Keratinocyte (primary cell): ENCODE measurements around the gene TUSC2. TPM values are rescaled to one million over a fixed set of nuclear protein-coding genes. Genes with fewer than 3 reads are reported as not detected.

Experiments used
- DNase-seq: peaks from one replicate; pipeline ENCODE4 v3.0.0-alpha.2; 2011; ENCODE audit warnings: low read depth, missing footprints, low spot score
- FAIRE-seq: peaks from 2 replicates; lab custom pipeline; 2011; peaks lifted over from hg19 to GRCh38; lab: Jason Lieb, UNC
- H2AFZ ChIP-seq: 2 replicates; pipeline ENCODE4 v1.6.0; 2012; ENCODE audit warnings: low read length, control low read depth, inconsistent platforms; ENCODE audit not compliant: control insufficient read depth
- H3K27ac ChIP-seq: 2 replicates; pipeline ENCODE4 v1.5.1; 2011; ENCODE audit warnings: low read length; ENCODE audit not compliant: control insufficient read depth, insufficient read depth
- H3K27me3 ChIP-seq: 3 replicates; pipeline ENCODE4 v1.6.0; 2011; ENCODE audit warnings: low read length; ENCODE audit not compliant: control insufficient read depth, insufficient read depth; ENCODE audit errors: extremely low read depth
- H3K36me3 ChIP-seq, 2 experiments: 2 replicates in 1 of 2; 3 replicates in 1 of 2; pipeline ENCODE4 v1.5.1; 2011; ENCODE audit warnings: low read length in 2 of 2, mild to moderate bottlenecking in 1 of 2; ENCODE audit not compliant: control insufficient read depth in 2 of 2, insufficient read depth in 2 of 2; ENCODE audit errors: extremely low read depth in 1 of 2
- H3K4me1 ChIP-seq: 3 replicates; pipeline ENCODE4 v1.5.1; 2011; ENCODE audit warnings: low read length; ENCODE audit not compliant: control insufficient read depth, insufficient read depth; ENCODE audit errors: extremely low read depth
- H3K4me2 ChIP-seq: 3 replicates; pipeline ENCODE4 v1.6.0; 2011; ENCODE audit warnings: low read depth, low read length; ENCODE audit not compliant: control insufficient read depth, insufficient read depth; ENCODE audit errors: extremely low read depth
- H3K4me3 ChIP-seq, 3 experiments: fragments of 200-600 bp in 1 of 3; sonication (generic) in 1 of 3; 2 replicates in 2 of 3; 3 replicates in 1 of 3; pipeline ENCODE4 v1.5.1; 2011 to 2016; ENCODE audit warnings: low read length in 3 of 3, mild to moderate bottlenecking in 3 of 3, control low read depth in 2 of 3, inconsistent platforms in 1 of 3, low read depth in 1 of 3, mixed read lengths in 1 of 3, mixed run types in 1 of 3, moderate library complexity in 1 of 3; ENCODE audit not compliant: control insufficient read depth in 2 of 3, insufficient read depth in 2 of 3; ENCODE audit errors: extremely low read depth in 1 of 3
- H3K79me2 ChIP-seq: 2 replicates; pipeline ENCODE4 v1.6.0; 2012; ENCODE audit warnings: low read length; ENCODE audit not compliant: control insufficient read depth, insufficient read depth
- H3K9ac ChIP-seq: 3 replicates; pipeline ENCODE4 v1.6.0; 2011; ENCODE audit warnings: low read length; ENCODE audit not compliant: control insufficient read depth, insufficient read depth; ENCODE audit errors: extremely low read depth
- H3K9me1 ChIP-seq: 3 replicates; pipeline ENCODE4 v1.6.0; 2011; ENCODE audit warnings: low read length; ENCODE audit not compliant: control insufficient read depth, insufficient read depth; ENCODE audit errors: extremely low read depth
- H3K9me3 ChIP-seq: 2 replicates; pipeline ENCODE4 v1.5.1; 2012; ENCODE audit warnings: low read depth, low read length; ENCODE audit not compliant: control insufficient read depth
- H4K20me1 ChIP-seq: 3 replicates; pipeline ENCODE4 v1.6.0; 2011; ENCODE audit warnings: low read length; ENCODE audit not compliant: control insufficient read depth, insufficient read depth; ENCODE audit errors: extremely low read depth
- CTCF ChIP-seq, 3 experiments: IDR thresholded peaks in 1 of 3; conservative IDR thresholded peaks in 1 of 3; optimal IDR thresholded peaks in 1 of 3; 2 replicates in 2 of 3; 3 replicates in 1 of 3; pipeline versions ENCODE3 to v1.5.1; 2011; ENCODE audit warnings: low read length in 3 of 3, mild to moderate bottlenecking in 3 of 3, moderate library complexity in 2 of 3, control low read depth in 1 of 3, inconsistent platforms in 1 of 3; ENCODE audit not compliant: insufficient read depth in 2 of 3; ENCODE audit errors: extremely low read depth in 1 of 3
- EZH2 ChIP-seq: IDR thresholded peaks from one replicate; pipeline ENCODE4 v1.6.1; 2012; ENCODE audit warnings: inconsistent platforms, mild to moderate bottlenecking, low read length, moderate library complexity
- dilution Hi-C: fragments of 300-500 bp; cut with MboI; formaldehyde crosslinking; loops from one replicate; pipeline ENCODE4 v1.7.0; 2020; ENCODE audit warnings: low sequenced_read_pairs; ENCODE audit not compliant: extremely low pct_ligation_motif_present
- polyA plus RNA-seq, 5 experiments: library from polyadenylated mRNA; depleted of rRNA in 3 of 5; stranded (reverse) in 3 of 5; stranded (forward) in 1 of 5; unstranded in 1 of 5; fragments of >200 nt; gene quantifications; 1 replicate in 1 of 5; 2 replicates in 3 of 5; 3 replicates in 1 of 5; pipeline versions ENCODE4 v1.2.1 to v1.2.3, GENCODE V29; 2011 to 2012; ENCODE audit warnings: missing spikeins in 2 of 5, low read depth in 1 of 5, low replicate concordance in 1 of 5

The TUSC2 gene
- polyA plus RNA-seq, 1 donor (not counting 4 experiments of a cell fraction or from before 2014, with no cell fraction given), result 30.5 TPM

- FAIRE-seq (no peak), DNase-seq (no peak)
- H3K9me3 ChIP-seq, result no peaks in the 10 kb centered on the region
- no peak overlapping the region for H2AFZ ChIP-seq
- no peaks in the 10 kb centered on the region for H4K20me1 ChIP-seq
- H3K9me1 ChIP-seq, result peaks cover 3% of the 10 kb centered on the region
- peaks cover 0 to 4% of the 10 kb centered on the region in 2 experiments for H3K36me3 ChIP-seq
- peaks cover 27% of the 10 kb centered on the region for H3K4me1 ChIP-seq
- peaks cover 8% of the 10 kb centered on the region for H3K79me2 ChIP-seq
- no peak overlapping the region for H3K4me3 ChIP-seq
- no peaks in the 10 kb centered on the region for H3K27me3 ChIP-seq
- H3K4me2 ChIP-seq, result no peak overlapping the region
- dilution Hi-C loops, result no loop called here
- TF ChIP-seq EZH2, result no peak
- no peak for TF ChIP-seq CTCF (optimal IDR thresholded peaks at IDR 0.05 in 1 of 3, IDR thresholded peaks at IDR 0.05 in 1 of 3, conservative IDR thresholded peaks at IDR 0.05 in 1 of 3; ENCODE audit: extremely low read depth in 1 of 3, insufficient read depth in 2 of 3, low read length in 3 of 3)
- H3K27ac ChIP-seq, result no peak overlapping the region
- no peak overlapping the region for H3K9ac ChIP-seq
Observed at GRCh38 chr3:50296721-50297383, 31.2 kb downstream of the TUSC2 start.

- no peak for TF ChIP-seq CTCF (optimal IDR thresholded peaks at IDR 0.05 in 1 of 3, IDR thresholded peaks at IDR 0.05 in 1 of 3, conservative IDR thresholded peaks at IDR 0.05 in 1 of 3; ENCODE audit: extremely low read depth in 1 of 3, insufficient read depth in 2 of 3, low read length in 3 of 3)
- Histone ChIP-seq H3K27me3 (no peaks in the 10 kb centered on the region), H3K9me3 (no peaks in the 10 kb centered on the region), H4K20me1 (no peaks in the 10 kb centered on the region), H3K4me3 (no peak overlapping the region), H3K4me1 (peaks cover 30% of the 10 kb centered on the region), H3K27ac (no peak overlapping the region), H3K4me2 (no peak overlapping the region), H3K36me3 (peaks cover 0 to 4% of the 10 kb centered on the region in 2 experiments), H3K79me2 (peaks cover 18% of the 10 kb centered on the region), H2AFZ (no peak overlapping the region), H3K9ac (no peak overlapping the region), H3K9me1 (peaks cover 3% of the 10 kb centered on the region)
- DNase-seq (no peak), FAIRE-seq (no peak)
- dilution Hi-C loops, result no loop called here
Observed at GRCh38 chr3:50295553-50296431, 32.2 kb downstream of the TUSC2 start.
